Central memory CD4-positive, alpha-beta T cell (primary cell): ENCODE results near the gene LYRM4.
"Not testable (repeated sequence)": the region's sequence is repeated elsewhere in the genome, so short reads cannot be mapped to it uniquely, and the experiment has no call there.

Experiments
- DNase-seq: peaks from one replicate; pipeline ENCODE4 v3.0.0; 2022

The LYRM4 gene

DNA sequence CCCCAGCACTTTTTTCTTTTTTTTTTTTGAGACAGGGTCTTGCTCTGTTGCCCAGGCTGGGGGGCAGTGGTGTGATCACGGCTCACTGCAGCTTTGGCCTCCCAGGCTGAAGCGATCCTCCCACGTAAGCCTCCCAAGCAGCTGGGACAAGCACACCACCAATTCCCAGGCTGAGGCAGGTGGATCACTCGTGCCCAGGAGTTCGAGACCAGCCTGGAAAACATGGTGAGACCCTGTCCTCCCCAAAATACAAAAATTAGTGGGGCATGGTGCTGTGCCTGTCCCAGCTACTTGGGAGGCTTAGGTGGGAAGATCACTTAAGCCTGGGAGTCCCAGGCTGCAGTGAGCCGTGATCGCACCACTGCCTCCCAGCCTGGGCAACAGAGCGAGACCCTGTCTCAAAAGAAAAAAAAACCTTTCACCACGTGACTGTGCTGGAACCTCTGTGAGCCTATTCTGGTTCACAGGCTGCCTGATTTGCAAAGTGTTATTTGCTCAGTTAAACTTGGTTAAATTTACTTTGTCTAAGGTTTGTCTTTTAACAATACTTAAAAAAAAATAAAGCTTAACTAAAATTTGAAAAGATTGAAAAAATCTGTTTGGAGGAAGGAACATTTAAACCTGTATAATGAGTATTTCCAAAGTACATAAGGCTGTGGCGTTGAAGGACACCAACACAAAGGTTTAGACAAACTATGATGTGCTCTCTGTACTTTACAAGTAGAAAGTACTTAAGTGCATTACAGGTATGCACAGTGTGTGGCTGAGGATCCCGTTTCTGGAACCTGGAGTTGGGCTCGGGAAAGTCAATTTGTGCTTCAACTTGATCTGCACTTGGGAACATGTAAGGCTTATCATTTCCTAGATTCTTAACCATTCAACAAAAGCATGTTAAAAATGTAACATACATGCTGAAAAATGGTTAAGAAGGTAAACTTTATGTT lies 120.7 kb downstream of the LYRM4 start:
- no peak for DNase-seq

DNA sequence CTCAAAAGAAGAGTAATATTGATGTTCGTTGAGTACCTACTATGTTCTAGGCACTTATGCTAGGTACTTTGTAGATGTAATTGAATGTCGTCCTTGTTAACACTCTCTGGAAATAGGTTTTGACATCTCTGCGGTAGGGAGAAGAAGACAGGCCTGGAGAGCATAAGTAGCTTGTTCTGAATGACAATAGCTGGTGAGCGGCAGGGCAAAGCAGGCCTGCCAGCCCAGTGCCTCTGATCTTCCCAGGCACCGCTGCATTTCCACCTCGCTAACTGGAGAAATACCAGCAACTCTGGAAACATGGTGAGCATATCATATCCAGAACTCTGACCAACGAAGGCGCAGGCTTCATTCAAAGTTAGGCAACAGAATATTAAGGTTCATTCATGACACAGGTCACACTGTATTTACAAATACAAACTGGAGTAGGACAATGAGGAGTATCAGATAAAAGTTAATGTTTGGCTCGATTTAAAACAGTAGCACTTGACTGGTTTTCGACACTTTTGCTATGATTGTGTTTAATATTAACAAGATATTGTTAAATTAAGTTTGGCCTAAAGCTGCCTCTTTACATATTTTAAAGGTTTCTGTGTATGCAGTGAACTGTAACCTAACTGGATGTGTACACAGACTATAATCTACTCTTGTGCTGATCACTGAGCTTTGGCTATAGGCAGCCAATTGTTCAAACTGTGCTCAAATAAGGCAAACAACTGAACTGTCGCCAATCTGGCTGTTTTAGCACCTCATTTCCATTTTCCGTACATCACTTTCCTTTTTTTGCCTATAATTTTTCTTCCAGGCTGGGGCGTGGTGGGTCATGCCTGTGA lies 121.5 kb downstream of the LYRM4 start:
- no peak for DNase-seq

DNA sequence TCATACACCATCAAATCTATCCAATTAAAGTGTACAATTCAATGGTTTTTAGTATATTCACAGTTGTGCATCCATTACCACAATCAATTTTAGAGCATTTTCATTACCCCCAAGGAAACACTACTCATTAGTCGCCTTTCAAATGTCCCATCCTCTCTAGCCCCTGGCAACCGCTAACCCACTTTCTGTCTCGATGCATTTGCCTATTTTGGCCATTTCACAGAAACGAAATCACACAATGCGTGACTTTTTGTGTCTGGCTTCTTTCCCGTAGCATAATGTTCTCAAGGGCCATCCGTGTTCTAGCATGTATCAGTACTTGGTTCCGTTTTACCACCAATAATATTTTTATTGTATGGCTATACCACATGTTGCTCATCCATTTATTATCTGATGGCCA lies 123.9 kb downstream of the LYRM4 start:
- DNase-seq: no peak

GRCh38 chr6:5135788-5136376 lies 124.9 kb downstream of the LYRM4 start:
- DNase-seq: no peak

- DNase-seq: no peak
Measured at GRCh38 chr6:5133943-5134342, 126.8 kb downstream of the LYRM4 start.

- no peak for DNase-seq
Measured at GRCh38 chr6:5132731-5133130, 128.0 kb downstream of the LYRM4 start.

DNA sequence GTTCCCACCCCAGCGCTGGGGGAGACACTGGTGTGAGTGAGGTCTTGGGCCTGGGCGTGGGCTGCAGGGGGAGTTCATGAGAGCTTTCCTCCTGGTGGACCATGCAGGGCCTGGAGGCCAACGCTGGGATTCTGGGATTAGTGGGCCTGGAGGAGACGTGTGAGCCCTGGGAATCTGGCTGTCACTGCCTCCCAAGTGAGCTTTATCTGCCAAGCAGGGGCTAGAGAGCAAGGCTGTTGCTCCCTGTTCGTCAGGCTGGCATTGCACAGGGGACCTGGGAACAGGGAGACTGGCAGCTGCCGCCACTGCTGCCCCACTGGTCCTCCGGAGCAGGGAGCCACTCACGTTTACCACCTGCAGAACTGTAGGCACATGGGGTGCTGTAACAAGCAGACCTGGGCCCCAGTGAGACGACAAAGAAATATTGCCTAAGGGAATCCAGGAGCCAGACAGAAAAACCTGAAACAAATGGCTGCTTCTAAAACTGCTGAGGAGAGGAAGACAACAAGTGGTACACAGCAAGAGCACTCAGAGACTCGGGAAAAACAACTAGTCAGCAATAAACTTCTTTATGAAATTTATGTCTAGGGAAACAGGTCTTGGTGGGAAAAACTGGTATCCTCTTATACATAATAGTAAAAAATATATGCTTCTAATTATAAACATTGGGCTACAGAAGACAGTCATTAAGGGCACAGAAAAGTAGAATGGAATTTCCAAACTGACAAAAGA lies 130.4 kb downstream of the LYRM4 start:
- DNase-seq: no peak

GRCh38 chr6:5128351-5128750 lies 132.4 kb downstream of the LYRM4 start:
- DNase-seq: no peak

- DNase-seq: no peak
Measured at GRCh38 chr6:5127106-5127687, 133.6 kb downstream of the LYRM4 start.

- no peak for DNase-seq
Measured at GRCh38 chr6:5126214-5126613, 134.5 kb downstream of the LYRM4 start.

DNA sequence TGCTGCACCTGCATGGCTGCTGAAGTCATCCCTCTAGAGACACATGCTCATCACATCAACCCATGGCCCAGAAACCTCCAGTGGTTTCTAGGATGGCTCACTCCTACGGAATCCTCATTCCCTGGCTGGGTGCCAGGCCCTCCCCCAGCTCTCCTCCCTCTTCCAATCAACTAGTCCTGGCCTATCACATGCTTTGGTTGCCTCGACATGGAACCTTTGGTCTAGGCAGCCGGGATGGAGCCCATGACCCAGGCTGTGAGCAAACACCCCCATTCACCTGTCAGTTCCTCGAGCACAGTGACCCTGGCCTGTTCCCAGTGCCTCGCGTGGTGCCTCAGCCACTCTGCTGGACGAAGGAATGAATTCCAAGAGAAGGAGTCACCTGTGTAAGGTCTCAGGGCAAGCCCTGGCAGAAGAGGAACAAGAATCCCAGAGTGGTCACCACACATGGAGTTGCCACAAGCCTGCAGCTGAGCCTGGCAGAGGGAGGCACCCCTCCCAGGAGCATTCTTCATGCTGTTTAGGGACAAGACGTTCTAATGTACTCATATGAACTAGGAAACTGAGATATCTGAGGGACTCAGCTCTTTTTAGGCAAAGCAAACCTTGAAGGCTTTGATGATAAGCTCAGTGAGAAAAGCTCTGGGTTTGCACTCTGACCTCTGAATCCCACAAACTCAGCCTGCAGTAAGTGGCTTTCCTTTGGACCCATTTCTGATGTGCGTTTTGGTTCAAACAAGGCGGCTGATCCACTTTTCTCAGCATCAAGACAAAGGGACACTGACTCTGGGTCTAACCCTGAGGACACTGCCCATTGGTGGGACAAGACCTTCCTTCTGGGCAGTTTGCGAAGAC lies 135.4 kb downstream of the LYRM4 start:
- no peak for DNase-seq

DNA sequence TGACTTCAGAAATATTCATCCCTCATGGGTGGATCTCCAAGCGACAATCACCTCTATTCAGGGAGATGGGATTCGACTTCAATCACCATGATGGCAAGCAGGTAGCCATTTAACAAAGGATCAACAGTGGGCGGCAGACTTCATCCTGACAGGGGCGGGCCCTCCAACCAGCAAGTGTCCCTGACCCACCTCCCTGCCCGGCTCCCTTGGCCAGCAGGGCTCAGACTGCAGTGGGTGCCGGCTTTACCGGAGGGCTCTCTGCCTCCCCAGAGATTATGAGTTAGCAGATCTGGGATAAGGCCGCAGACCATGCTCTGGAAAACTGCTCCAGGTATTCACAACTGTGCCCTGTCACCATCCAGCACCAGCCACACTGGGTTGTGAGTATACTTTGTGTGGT lies 136.2 kb downstream of the LYRM4 start:
- DNase-seq: no peak

DNA sequence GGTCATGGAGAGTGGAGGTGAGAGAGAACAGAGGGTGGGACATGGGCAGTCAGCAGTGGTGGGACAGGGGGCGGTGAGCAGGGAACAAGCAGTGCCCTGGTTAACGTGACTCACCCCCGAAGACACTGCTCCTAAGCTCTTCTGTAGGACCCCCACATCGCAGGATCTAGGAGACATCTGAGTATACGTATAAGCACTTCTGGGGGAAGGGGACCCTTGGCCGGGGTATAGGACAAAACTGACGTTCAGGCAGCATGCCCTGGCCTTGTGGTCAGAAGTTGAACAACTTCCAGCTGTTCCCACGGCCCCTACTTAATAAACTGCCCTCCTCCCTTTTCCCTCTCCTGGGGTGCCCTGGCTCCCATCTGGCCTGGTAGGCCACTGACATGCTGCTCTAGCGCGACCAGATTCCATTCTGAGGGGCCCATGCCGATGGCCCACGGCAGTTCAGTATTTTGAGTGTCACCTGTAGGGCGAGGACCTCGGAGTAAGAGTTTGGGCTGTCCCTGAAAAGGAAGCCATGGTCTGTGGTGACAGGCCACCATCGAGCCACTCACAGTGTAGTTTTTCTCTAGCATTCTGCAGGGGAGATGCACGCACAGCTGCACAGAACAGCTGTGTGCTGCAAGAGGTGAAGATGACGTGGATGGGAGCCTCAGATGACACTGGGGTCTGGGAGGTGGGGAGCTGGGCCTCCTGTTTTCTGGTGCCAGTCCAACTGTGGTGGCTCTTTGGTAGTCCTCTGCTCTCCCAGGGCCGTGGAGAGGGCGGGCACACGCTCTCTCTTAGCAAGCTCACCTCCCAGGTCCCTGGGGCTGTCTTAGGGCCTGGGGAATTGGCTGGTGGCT lies 137.2 kb downstream of the LYRM4 start:
- DNase-seq: no peak

- no peak for DNase-seq
Measured at GRCh38 chr6:5122504-5123112, 138.1 kb downstream of the LYRM4 start.

GRCh38 chr6:5121956-5122355 lies 138.8 kb downstream of the LYRM4 start:
- no peak for DNase-seq

DNA sequence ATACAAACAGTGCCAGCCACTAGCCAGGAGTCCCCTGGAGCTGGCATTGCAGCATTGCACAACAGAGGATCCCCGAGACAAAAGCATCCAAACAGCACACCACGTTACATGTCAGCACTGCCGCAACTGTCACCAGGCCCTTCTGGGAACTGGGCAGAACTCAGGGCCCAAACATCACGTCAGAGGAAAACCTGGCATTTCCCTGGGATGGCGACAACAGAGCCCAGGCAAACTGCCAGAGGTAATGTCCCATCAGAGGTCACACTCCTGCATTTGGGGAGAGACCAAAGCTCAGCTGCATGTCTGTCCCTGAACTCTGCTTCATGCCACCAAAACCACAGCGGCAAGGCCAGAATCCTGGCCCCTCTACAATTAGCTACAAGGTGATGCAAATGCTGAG lies 139.3 kb downstream of the LYRM4 start:
- DNase-seq: no peak

GRCh38 chr6:5120543-5120942 lies 140.2 kb downstream of the LYRM4 start:
- DNase-seq: not testable (repeated sequence)

GRCh38 chr6:5120011-5120410 lies 140.7 kb downstream of the LYRM4 start:
- no peak for DNase-seq

DNA sequence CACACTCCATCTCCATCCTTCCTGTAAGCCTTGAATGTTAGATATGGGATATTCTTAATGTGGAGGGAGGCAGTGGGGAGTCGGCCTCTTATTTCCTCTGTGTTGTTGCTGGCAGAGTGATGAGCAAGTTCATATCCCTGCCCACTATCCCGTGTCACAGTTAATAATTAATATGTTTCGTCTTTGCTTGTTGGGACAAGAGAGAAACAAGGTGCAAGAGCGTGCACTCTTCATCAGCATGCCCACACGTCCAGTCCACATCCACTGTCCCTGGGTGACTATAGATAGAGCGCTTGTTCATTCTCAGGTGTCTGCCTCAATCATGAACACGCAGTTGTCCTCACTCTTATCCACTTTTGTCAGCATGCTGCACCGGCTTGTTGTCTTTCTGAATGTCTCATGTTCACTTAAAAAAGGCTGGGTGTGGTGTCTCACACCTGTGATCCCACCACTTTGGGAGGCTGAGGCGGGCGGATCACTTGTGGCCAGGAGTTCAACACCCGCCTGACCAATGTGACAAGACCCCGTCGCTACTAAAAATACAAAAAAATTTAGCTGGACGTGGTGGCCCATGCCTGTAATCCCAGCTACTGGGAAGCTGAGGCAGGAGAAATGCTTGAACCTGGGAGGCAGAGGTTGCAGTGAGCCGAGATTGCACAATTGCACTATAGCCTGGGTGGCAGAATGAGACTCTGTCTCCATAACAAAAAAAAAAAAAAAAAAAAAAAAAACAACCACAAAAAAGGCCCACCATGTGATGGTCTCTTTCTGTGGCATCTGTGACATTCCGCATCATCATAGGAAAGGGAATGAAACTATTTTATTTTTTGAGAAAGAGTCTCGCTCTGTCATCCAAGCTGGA lies 141.4 kb downstream of the LYRM4 start:
- DNase-seq: no peak
